ENCODE data around the gene ZPR1. TPM values are rescaled to one million over a fixed set of nuclear protein-coding genes. Genes with fewer than 3 reads are reported as not detected.
A peak's percentile ranks its signal among the peaks of the same experiment; 100 is the strongest.

ZPR1 gene
- total RNA-seq, 1 experiment from 2014 or later, result 29.4 TPM

DNA sequence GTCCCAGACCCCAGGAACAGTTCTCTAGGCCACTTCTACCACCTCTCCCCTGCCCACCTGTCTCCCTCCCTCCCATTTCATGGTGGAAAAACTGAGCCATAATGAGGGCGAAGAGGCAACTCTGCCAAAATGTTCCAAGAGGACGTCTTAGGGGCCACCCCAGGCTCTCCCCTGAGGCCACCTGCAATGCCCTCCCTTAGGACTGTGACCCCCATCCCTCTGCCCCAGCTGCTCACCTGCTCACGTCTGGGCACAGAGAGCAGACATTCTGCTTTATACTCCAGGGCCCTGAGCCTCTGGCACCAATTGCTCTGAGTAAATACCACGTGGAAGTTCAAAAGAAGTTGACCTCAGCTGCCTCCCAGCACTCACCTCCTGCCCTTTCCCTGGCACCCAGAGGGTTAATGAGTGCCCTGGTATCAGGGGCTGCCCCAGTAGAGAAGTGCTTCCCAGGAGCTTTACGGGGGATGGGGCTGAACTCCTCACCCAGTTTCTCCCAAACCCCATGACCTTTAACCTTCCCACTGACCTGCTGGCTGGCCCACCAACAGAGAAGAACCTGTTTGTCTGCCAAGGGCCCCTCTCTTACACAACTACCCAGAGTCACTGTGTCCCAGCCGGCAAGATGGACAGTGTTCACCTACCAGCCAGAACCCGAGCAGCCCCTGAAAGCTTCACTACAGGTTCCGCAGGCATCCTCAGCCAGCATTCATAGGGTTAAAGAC is 4.5 kb upstream of the ZPR1 start:
- Histone ChIP-seq H3K27ac (no peak overlapping the region), H3K36me3 (no peaks in the 10 kb centered on the region), H3K9me3 (replicated peaks) (no peaks in the 10 kb centered on the region), H3K27me3 (replicated peaks) (no peaks in the 10 kb centered on the region), H3K4me1 (replicated peaks) (0 out of 2 replicates have a peak, but pooled peaks cover 5% of the 10 kb centered on the region), H3K4me3 (no peak overlapping the region)
- no peak for DNase-seq (ENCODE audit: low read depth in 1 of 2, low spot score in 2 of 2)

DNA sequence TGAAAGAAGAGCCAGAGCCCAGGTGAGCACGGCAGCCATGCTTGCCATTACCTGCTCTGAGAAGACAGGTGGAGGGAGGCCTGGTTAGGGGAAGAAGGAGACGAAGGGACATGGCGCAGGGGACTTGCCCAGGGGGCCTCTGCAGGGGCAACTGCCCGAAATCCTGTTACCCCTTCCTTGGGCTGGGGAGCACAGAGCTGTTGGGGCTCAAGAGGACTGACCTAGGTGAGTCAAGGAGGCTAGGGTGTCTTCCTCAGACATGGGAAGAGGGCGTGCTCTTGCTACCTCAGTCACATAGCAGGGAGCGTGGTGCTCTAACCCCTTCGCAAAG is 4.0 kb upstream of the ZPR1 start, which contains the start of gene APOA5:
Gene APOA5, minus strand, starts transcription at position 67 of the 331 bp plus-strand sequence. Its CDS starts 19 bp downstream, at position 48.
- H3K4me1 ChIP-seq (replicated peaks), result 0 out of 2 replicates have a peak, but pooled peaks cover 8% of the 10 kb centered on the region

DNA sequence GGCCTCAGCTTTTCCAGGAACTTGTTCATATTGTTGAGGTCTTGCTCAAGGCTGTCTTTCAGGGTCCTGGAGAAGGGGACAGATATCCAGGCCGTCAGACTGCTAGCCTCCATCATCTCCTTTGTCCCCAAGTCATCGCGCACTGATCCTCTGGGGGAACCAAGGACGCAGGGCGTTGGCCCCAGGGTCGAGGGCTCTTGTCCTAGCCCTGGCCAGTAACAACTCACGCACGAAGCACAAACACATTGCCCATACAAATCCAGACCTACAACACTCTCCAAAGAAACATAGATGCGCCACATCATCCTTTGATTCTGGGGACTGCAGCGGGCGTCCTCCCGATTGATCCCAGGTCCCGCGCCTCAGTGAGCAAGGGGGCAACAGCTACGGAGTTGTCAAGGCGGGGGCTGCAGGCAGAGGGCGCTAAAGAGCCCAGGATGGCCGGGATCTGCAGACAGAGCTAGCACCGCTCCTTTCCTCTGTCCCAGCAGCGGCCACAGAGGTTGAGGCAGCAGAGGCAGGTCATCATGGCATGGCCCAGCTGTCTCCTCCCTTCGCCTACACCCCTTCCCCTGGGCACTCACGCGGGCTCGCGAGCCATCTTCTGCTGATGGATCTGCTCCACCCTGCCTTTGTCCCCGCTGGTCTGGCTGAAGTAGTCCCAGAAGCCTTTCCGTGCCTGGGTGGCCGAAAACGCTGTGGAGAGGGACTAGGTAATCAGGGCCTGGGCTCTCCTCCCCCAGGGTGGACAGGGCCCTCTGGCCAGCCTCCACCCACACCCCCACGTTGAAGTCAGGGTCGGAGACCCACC is 3.4 kb upstream of the ZPR1 start:
- Histone ChIP-seq H3K36me3 (peaks cover 5% of the 10 kb centered on the region), H3K27ac (no peak overlapping the region), H3K27me3 (replicated peaks) (no peaks in the 10 kb centered on the region), H3K4me1 (replicated peaks) (0 out of 2 replicates have a peak, but pooled peaks cover 8% of the 10 kb centered on the region), H3K9me3 (replicated peaks) (no peaks in the 10 kb centered on the region), H3K4me3 (no peak overlapping the region)
- peak; percentile 37 to 59 for DNase-seq (ENCODE audit: low read depth in 1 of 2, low spot score in 2 of 2)

More for the DNA sequence above, 4.0 kb upstream of the ZPR1 start, which contains the start of gene APOA5:
- Histone ChIP-seq H3K36me3 (no peaks in the 10 kb centered on the region), H3K4me3 (no peak within 1 kb of the TSS), H3K27ac (no peak within 1 kb of the TSS), H3K27me3 (replicated peaks) (no peaks in the 10 kb centered on the region), H3K9me3 (replicated peaks) (no peaks in the 10 kb centered on the region)
- DNase-seq (ENCODE audit: low read depth in 1 of 2, low spot score in 2 of 2), result no peak

DNA sequence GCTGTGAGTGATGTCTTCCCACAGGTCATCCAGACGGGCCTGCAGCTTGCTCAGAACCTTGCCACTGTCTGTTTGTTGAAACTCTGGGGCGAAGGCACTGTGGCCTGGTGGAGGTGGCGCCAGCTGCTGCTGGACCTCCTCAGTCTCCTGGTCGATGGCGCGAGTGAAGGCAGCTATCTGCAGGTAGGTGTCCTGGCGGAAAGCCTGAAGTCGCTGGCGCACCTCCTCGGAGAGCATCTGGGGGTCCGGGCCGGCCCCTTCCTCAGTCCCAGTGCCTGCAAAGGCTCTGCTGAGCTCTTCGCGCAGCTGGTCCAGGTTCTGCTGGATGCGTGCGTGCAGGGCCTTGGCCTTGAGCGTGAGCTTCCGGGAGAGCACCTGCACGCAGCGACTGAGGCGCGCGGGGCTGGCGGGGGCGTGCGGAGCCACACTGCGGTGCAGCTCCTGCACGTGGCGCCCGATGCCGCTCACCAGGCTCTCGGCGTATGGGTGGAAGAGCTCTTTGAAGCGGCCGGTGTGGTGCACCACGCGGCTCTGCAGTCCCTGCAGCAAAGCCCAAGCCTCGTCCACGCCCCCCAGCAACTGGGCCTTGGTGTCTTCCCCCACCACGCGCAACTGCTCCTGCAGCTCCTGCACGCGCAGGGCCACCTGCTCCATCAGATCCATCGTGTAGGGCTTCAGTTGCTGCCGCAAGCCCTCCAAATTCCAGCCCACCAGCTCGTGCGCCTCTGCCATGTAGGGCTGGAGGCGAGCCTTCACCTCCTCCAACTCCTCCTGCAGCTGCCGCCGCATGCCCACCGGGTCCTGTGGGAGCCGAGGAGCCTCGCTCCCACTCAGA is 2.6 kb upstream of the ZPR1 start:
- Histone ChIP-seq H3K27me3 (replicated peaks) (no peaks in the 10 kb centered on the region), H3K27ac (no peak overlapping the region), H3K4me1 (replicated peaks) (0 out of 2 replicates have a peak, but pooled peaks cover 8% of the 10 kb centered on the region), H3K36me3 (peaks cover 11% of the 10 kb centered on the region), H3K4me3 (no peak overlapping the region), H3K9me3 (replicated peaks) (no peaks in the 10 kb centered on the region)
- no peak for DNase-seq (ENCODE audit: low read depth in 1 of 2, low spot score in 2 of 2)

DNA sequence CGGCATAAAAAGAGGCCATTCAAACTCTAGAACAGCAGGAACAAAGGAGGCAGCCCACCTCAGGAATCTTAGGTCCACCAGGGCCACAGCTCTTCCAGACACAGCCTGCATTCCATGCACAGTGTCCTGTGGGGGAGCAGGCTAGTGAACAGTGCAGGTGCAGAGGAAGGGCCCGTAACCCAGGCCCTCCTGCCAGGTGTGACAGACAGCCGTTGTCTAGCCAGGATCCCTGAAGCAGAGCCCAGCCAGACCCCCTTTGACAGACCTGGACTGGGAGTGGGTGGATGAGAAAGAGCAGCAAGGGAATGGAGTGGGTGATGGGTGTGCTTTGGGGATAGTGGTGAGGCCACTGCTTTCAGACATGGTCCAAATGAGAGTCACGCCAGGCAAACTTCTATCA is 1.2 kb upstream of the ZPR1 start:
- Histone ChIP-seq H3K9me3 (replicated peaks) (no peaks in the 10 kb centered on the region), H3K36me3 (peaks cover 21% of the 10 kb centered on the region), H3K27ac (no peak overlapping the region), H3K4me3 (no peak overlapping the region), H3K4me1 (replicated peaks) (0 out of 2 replicates have a peak, but pooled peaks cover 8% of the 10 kb centered on the region), H3K27me3 (replicated peaks) (no peaks in the 10 kb centered on the region)
- DNase-seq (ENCODE audit: low read depth in 1 of 2, low spot score in 2 of 2), result no peak

DNA sequence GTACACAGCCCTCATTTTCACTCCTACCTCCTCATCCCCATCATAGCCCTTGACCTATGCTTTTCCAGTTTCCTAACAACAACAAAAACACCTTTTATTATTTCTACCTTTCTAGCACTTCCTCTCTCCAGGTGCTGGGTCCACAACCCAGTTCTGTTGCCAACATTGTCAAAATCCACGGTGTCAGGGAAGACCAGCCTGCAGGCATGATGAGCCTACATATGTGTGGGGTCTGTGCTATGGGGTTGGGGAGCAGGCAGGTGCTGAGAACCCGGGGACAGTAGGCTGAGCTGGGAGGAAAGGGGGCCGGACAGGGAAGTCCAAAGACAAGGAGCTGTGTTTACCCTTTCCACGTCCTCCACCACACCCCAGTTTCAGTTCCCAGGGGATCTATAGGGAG is 711 bp upstream of the ZPR1 start:
- DNase-seq (ENCODE audit: low read depth in 1 of 2, low spot score in 2 of 2), result no peak
- no peaks in the 10 kb centered on the region for H3K27me3 ChIP-seq (replicated peaks)
- peaks cover 23% of the 10 kb centered on the region for H3K36me3 ChIP-seq
- H3K4me1 ChIP-seq (replicated peaks), result 0 out of 2 replicates have a peak, but pooled peaks cover 8% of the 10 kb centered on the region
- H3K9me3 ChIP-seq (replicated peaks), result no peaks in the 10 kb centered on the region
- H3K4me3 ChIP-seq, result peak overlapping the region; percentile 59
- H3K27ac ChIP-seq, result no peak overlapping the region

DNA sequence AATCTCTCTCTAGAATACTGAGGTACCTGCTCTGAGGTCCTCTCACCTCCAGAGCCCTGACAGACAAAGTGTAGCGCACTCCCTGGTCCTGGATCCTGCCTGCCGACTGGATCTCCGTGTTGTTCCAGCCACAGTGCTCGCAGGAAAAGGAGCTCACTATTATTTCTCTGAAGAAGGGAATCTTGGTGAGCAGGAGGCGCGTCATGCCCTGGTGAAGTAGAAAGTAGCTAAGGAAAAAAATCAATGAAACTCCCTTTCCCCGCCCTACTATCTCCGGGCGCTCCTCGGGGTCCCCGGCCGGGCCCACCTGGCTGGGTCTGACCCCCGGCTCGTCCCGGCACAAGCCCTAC is 412 bp downstream of the ZPR1 start:
- DNase-seq (ENCODE audit: low read depth in 1 of 2, low spot score in 2 of 2), result no peak
- H3K27me3 ChIP-seq (replicated peaks), result no peaks in the 10 kb centered on the region
- H3K36me3 ChIP-seq, result peaks cover 29% of the 10 kb centered on the region
- H3K4me3 ChIP-seq, result peak overlapping the region; percentile 59
- H3K9me3 ChIP-seq (replicated peaks), result no peaks in the 10 kb centered on the region
- H3K4me1 ChIP-seq (replicated peaks), result 0 out of 2 replicates have a peak, but pooled peaks cover 8% of the 10 kb centered on the region
- H3K27ac ChIP-seq, result peak overlapping the region; percentile 51

DNA sequence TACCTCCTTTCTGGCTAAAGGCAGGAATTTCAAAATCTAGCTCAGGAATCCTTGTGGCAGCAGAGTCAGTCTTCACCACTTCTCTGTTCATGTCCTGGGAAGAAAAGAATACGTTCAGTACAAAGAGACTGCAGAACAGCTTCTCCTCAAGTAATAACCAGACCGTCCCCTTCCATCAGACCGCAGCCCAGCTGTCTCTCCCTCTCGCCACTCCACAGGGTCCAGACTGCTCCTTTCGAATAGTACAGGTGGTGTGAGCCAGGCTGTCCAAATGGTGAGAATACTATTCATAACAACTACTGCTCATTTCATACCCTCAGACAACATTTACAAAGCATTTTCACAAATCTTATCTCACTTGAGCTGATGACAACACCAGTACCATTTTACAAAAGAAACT is 857 bp downstream of the ZPR1 start:
- DNase-seq (ENCODE audit: low read depth in 1 of 2, low spot score in 2 of 2), result no peak
- H3K4me3 ChIP-seq, result peak overlapping the region; percentile 59
- peaks cover 31% of the 10 kb centered on the region for H3K36me3 ChIP-seq
- no peaks in the 10 kb centered on the region for H3K9me3 ChIP-seq (replicated peaks)
- no peaks in the 10 kb centered on the region for H3K27me3 ChIP-seq (replicated peaks)
- no peak overlapping the region for H3K27ac ChIP-seq
- H3K4me1 ChIP-seq (replicated peaks), result 0 out of 2 replicates have a peak, but pooled peaks cover 8% of the 10 kb centered on the region

DNA sequence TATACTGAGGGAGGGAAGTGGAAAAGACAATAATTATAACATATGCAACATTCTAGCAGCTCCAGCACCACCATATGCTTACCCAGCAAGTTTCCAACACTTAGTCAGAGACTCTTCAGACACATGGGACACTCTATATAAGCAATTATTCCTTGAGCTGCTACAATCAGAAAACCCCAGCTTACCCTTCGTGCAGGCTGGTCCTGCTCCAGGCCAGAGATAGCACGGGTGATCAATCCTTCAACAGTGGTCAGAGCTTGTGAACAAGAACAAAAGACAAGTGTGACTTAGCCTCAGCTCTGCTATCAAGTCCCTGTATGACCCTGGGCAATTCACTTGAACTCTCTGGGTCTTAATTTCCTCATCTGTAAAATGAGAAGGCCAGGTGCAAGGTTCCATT is 1.5 kb downstream of the ZPR1 start:
- Histone ChIP-seq H3K36me3 (peaks cover 31% of the 10 kb centered on the region), H3K4me3 (no peak overlapping the region)

DNA sequence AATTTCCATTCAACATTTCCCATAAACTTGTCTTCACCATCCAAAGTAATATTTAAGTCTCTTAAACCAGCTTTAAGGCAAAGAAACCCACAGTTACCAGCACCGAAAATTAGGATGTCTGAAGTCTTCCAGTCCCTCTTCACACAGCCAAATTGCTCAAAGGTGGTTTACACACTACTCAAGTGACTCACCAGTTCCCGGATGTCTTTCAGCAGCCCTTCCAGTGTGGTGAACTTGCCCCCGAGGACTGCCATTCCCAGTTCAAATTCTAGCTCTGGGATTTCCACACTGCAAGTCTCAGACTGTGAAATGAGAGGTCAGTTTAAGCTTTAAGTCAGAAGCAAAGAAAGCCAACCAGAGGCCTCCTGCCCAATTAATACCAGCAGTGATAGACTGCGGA is 5.1 kb downstream of the ZPR1 start:
- H3K27me3 ChIP-seq (replicated peaks), result no peaks in the 10 kb centered on the region
- H3K9me3 ChIP-seq (replicated peaks), result no peaks in the 10 kb centered on the region
- 0 out of 2 replicates have a peak, but pooled peaks cover 3% of the 10 kb centered on the region for H3K4me1 ChIP-seq (replicated peaks)
- no peak for DNase-seq (ENCODE audit: low read depth in 1 of 2, low spot score in 2 of 2)
- H3K4me3 ChIP-seq, result no peak overlapping the region
- H3K27ac ChIP-seq, result no peak overlapping the region
- H3K36me3 ChIP-seq, result peaks cover 39% of the 10 kb centered on the region

More for the DNA sequence above, 1.5 kb downstream of the ZPR1 start:
- Histone ChIP-seq H3K9me3 (replicated peaks) (no peaks in the 10 kb centered on the region), H3K27me3 (replicated peaks) (no peaks in the 10 kb centered on the region), H3K27ac (no peak overlapping the region), H3K4me1 (replicated peaks) (0 out of 2 replicates have a peak, but pooled peaks cover 8% of the 10 kb centered on the region)
- no peak for DNase-seq (ENCODE audit: low read depth in 1 of 2, low spot score in 2 of 2)

DNA sequence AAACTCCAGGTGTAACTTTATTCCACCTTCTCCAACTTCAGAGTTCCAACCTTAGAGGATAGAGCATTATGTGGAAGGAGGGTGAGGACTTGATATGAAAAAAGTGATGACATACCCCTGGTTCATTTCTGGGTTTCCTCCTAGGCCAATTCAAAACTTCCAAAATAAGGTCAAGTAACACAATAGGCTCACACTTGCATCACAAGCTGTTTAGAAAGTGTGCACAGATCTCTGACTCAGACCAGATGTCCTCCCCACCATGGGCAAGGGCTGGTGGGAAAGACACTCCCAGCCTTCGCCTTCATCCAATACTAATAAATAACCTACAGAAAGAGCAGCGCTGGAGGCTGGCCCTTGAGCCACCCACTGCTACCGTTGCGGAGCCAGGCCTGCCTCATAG is 9.3 kb downstream of the ZPR1 start:
- Histone ChIP-seq H3K4me1 (replicated peaks) (no peaks in the 10 kb centered on the region; the same call in 1 of the 2 replicates), H3K9me3 (replicated peaks) (no peaks in the 10 kb centered on the region), H3K4me3 (no peak overlapping the region), H3K27me3 (replicated peaks) (no peaks in the 10 kb centered on the region), H3K36me3 (peaks cover 16% of the 10 kb centered on the region), H3K27ac (no peak overlapping the region)
- DNase-seq (ENCODE audit: low read depth in 1 of 2, low spot score in 2 of 2), result no peak

DNA sequence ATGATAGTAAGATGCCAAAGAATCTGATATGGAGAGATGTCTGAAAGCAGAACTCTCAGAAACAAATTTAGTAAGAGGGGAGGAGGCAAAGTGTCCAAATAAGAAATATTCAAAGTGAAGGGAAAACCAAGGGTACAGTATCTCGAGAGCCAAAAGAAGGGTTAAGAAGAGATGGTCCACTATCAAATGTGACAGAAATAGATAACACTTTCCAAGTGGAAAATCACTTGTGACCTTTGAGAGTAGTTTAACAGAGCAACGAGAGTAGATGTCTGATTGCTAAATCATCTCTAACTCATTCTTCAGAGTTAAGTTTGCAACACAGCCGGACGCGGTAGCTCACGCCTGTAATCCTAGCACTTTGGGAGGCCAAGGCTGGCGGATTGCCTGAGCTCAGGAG is 10.8 kb downstream of the ZPR1 start:
- Histone ChIP-seq H3K27me3 (replicated peaks) (no peaks in the 10 kb centered on the region), H3K36me3 (peaks cover 13% of the 10 kb centered on the region), H3K4me1 (replicated peaks) (no peaks in the 10 kb centered on the region; the same call in 1 of the 2 replicates), H3K4me3 (no peak overlapping the region), H3K9me3 (replicated peaks) (no peaks in the 10 kb centered on the region), H3K27ac (no peak overlapping the region)
- no peak for DNase-seq (ENCODE audit: low read depth in 1 of 2, low spot score in 2 of 2)

DNA sequence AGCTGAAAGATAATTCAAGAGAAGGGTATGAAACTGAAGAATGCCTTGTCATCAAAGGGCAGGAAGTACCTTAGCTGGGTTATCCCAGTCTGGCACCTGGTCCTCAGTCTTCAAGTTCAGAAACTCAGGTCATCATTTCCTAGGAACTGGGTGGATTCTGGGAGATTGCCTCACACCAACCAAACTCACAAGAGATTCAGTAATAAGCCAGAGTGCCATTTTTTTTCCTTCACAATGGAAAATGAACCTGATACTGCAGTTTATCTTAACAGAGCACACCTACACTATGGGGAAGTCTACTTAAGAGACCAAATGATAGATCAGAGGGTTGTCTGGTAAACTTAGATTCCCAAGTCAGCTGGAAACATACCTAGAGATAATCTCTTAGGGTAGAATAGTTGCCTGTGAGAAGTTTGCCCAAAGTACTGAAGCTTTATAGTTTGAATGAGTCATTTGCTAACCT is 11.3 kb downstream of the ZPR1 start:
- Histone ChIP-seq H3K9me3 (replicated peaks) (no peaks in the 10 kb centered on the region), H3K27ac (no peak overlapping the region), H3K4me3 (no peak overlapping the region), H3K36me3 (peaks cover 13% of the 10 kb centered on the region), H3K27me3 (replicated peaks) (no peaks in the 10 kb centered on the region), H3K4me1 (replicated peaks) (peaks cover 2% of the 10 kb centered on the region; the same call in 1 of the 2 replicates)
- no peak for DNase-seq (ENCODE audit: low read depth in 1 of 2, low spot score in 2 of 2)

All from SJSA1 (cell line).